GM12878 (cell line): Measurements from ENCODE around the gene FFAR2. TPM values are rescaled to one million over a fixed set of nuclear protein-coding genes. Genes with fewer than 3 reads are reported as not detected.

ENCODE experiments used
- BACH1 ChIP-seq: fragments of 450-650 bp; IDR thresholded peaks from 2 replicates; pipeline ENCODE4 v1.6.1; 2017; ENCODE audit warnings: mild to moderate bottlenecking, borderline replicate concordance
- BCL11A ChIP-seq: IDR thresholded peaks from 2 replicates; pipeline ENCODE4 v1.6.1; 2011; ENCODE audit warnings: low read depth, low read length
- CEBPZ ChIP-seq: fragments of 150-350 bp; IDR thresholded peaks from 2 replicates; pipeline ENCODE4 v1.6.1; 2016; ENCODE audit warnings: low read depth, low read length
- CREB1 ChIP-seq: IDR thresholded peaks from 2 replicates; pipeline ENCODE4 v1.6.1; 2012; ENCODE audit warnings: low read depth, mild to moderate bottlenecking, inconsistent platforms
- IKZF1 ChIP-seq: fragments of 450-650 bp; conservative IDR thresholded peaks from 2 replicates; pipeline ENCODE4 v1.6.1; 2017; ENCODE audit warnings: antibody characterized with exemption, mild to moderate bottlenecking
- JUNB ChIP-seq: IDR thresholded peaks from 2 replicates; pipeline ENCODE4 v1.6.1; 2016; ENCODE audit warnings: antibody characterized with exemption, mild to moderate bottlenecking
- NFIC ChIP-seq: IDR thresholded peaks from 2 replicates; pipeline ENCODE4 v1.6.1; 2012; ENCODE audit warnings: low read depth, mild to moderate bottlenecking, inconsistent platforms, low read length, moderate library complexity
- NFYA ChIP-seq: IDR thresholded peaks from 2 replicates; pipeline ENCODE4 v1.6.1; 2011; ENCODE audit warnings: low read depth, mild to moderate bottlenecking, low read length, improper control_type of control experiment, borderline replicate concordance
- POLR2AphosphoS5 ChIP-seq: IDR thresholded peaks from 2 replicates; pipeline ENCODE4 v1.6.1; 2011; ENCODE audit warnings: mild to moderate bottlenecking, low read length, inconsistent platforms
- STAT3 ChIP-seq: IDR thresholded peaks from 2 replicates; pipeline ENCODE4 v1.6.1; 2011; ENCODE audit warnings: low read depth, low read length, improper control_type of control experiment
- WRNIP1 ChIP-seq: IDR thresholded peaks from 2 replicates; pipeline ENCODE4 v1.6.1; 2011; ENCODE audit warnings: low read depth, low read length, improper control_type of control experiment, borderline replicate concordance
- ZBTB33 ChIP-seq: fragments of 450-650 bp; IDR thresholded peaks from 2 replicates; pipeline ENCODE4 v1.6.1; 2017; ENCODE audit warnings: mild to moderate bottlenecking
- polyA plus RNA-seq, 11 experiments: library from polyadenylated mRNA; depleted of rRNA in 4 of 11; unstranded in 6 of 11; stranded (reverse) in 5 of 11; fragments of >200 nt; fragmentation: Nextera tagmentation in 4 of 11; fragmentation: Illumina TruSeq in 1 of 11; extraction: Ambion mirVana in 4 of 11; extraction: Trizol in 1 of 11; gene quantifications; 1 replicate in 1 of 11; 2 replicates in 10 of 11; pipeline versions ENCODE4 v1.2.1 to v1.2.3, GENCODE V29; 2011 to 2016; ENCODE audit warnings: inconsistent platforms in 2 of 11, missing spikeins in 2 of 11, low read depth in 1 of 11
- total RNA-seq, 4 experiments: library from RNA; depleted of rRNA in 3 of 4; stranded (reverse); fragments of >200 nt in 3 of 4; fragmentation: Illumina TruSeq in 1 of 4; extraction: Trizol in 1 of 4; gene quantifications; 2 replicates each; pipeline versions ENCODE4 v1.2.1 to v1.2.3, GENCODE V29; 2013 to 2021

FFAR2 gene
- total and polyA plus RNA-seq, 10 of the 15 experiments (the other 5 are each of a cell fraction or from before 2014, with no cell fraction given), result 0.05 to 4.0 (median 2.1) TPM

- TF ChIP-seq CREB1 (peak; percentile 80), BACH1 (no peak), STAT3 (no peak), BCL11A (0 out of 2 replicates have a peak, but pooled peaks have one; percentile 6), IKZF1 (peak; percentile 40; the same call in 1 of the 2 replicates), ZBTB33 (no peak), NFIC (no peak), JUNB (peak; percentile 56; the same call in 1 of the 2 replicates), POLR2AphosphoS5 (no peak), WRNIP1 (no peak), CEBPZ (no peak), NFYA (no peak)
Observed at GRCh38 chr19:35445826-35446593, 2.0 kb upstream of the FFAR2 start (continued).
